ENCODE measurements around the gene CAMK2G. TPM values are rescaled to one million over a fixed set of nuclear protein-coding genes. Genes with fewer than 3 reads are reported as not detected.
A peak's percentile ranks its signal among the peaks of the same experiment; 100 is the strongest.

The CAMK2G gene
- total RNA-seq, 4 donors from 2014 or later, result 34.7 to 159 (median 110) TPM

- H3K9me3 ChIP-seq, result no peaks in the 10 kb centered on the region
- peaks cover 0 to 67% (median 0%) of the 10 kb centered on the region in 3 donors for H3K36me3 ChIP-seq
- DNase-seq, result no peak
- TF ChIP-seq, protein P1, sequence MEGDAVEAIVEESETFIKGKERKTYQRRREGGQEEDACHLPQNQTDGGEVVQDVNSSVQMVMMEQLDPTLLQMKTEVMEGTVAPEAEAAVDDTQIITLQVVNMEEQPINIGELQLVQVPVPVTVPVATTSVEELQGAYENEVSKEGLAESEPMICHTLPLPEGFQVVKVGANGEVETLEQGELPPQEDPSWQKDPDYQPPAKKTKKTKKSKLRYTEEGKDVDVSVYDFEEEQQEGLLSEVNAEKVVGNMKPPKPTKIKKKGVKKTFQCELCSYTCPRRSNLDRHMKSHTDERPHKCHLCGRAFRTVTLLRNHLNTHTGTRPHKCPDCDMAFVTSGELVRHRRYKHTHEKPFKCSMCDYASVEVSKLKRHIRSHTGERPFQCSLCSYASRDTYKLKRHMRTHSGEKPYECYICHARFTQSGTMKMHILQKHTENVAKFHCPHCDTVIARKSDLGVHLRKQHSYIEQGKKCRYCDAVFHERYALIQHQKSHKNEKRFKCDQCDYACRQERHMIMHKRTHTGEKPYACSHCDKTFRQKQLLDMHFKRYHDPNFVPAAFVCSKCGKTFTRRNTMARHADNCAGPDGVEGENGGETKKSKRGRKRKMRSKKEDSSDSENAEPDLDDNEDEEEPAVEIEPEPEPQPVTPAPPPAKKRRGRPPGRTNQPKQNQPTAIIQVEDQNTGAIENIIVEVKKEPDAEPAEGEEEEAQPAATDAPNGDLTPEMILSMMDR (IDR thresholded peaks at IDR 0.05), result no peak
- TF ChIP-seq POLR2A (IDR thresholded peaks at IDR 0.05), result no peak
- H3K4me3 ChIP-seq, result no peak overlapping the region
- H3K4me1 ChIP-seq, result peaks cover 0 to 70% (median 23%) of the 10 kb centered on the region in 4 donors
- H3K27me3 ChIP-seq, result no peaks in the 10 kb centered on the region
- no peak overlapping the region for H3K27ac ChIP-seq
Observed at GRCh38 chr10:73863039-73863817, 11.1 kb downstream of the CAMK2G start.

DNA sequence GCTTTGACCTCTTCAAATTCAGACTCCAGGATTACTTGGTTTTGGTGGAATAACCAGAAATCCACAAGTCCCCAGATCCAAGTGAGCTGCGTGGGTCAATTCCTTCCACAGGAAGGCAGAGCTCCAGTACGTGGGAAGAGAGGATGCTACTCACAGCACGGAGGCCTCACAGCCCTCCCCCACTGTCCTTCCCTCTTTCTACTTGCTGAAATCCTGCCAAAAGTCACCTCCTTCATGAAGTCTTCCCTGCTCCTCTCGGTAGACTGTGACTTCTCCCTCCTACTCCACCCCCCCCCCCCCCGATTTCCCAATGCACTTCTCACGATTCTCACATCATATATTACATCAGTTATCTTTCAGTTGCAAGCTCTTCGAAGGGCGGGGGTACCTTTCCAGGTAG lies 12.3 kb downstream of the CAMK2G start:
- Histone ChIP-seq H3K27me3 (no peaks in the 10 kb centered on the region), H3K4me3 (no peak overlapping the region), H3K9me3 (no peaks in the 10 kb centered on the region), H3K4me1 (peaks cover 0 to 71% (median 22%) of the 10 kb centered on the region in 4 donors), H3K27ac (no peak overlapping the region), H3K36me3 (peaks cover 0 to 57% (median 0%) of the 10 kb centered on the region in 3 donors)
- no peak for TF ChIP-seq POLR2A (IDR thresholded peaks at IDR 0.05)
- TF ChIP-seq, protein P1 (IDR thresholded peaks at IDR 0.05), result no peak
- DNase-seq, result no peak

DNA sequence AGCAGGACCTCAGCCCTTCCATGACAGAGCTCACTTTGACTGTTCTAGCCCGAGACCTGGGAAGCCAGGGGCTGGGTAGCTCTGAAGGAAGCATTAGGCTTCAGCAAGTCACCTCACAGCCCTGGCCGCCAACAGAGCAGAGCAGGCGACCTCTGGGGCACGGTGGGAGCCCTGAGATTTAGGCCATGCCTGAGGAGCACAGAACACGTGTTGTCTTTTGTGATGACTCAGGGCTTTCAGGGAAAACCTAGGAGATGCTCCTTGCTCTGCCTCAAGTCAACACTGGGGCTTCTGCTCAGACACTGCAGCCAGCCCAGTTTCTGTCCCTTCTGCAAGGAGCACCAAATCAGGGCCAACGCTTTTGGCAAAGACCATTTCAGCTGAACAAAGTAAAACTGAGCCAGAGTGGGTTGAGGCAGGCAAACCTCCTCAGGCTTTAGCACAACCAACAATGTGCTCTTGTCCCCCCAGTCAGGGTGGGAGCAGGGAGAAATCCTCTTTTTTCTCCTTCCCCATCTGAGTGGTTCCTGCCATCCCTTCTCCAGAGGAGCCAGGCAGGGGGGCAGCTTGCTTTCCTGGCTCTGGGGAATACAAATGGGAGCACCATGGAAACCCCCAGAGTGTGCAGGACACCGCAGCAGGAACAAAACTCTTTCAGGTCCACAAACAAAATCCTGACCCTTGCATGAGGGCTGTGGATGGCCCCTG lies 14.4 kb downstream of the CAMK2G start:
- TF ChIP-seq, protein P1 (IDR thresholded peaks at IDR 0.05), result no peak
- no peak for TF ChIP-seq POLR2A (IDR thresholded peaks at IDR 0.05)
- no peaks in the 10 kb centered on the region for H3K27me3 ChIP-seq
- H3K9me3 ChIP-seq, result no peaks in the 10 kb centered on the region
- H3K4me1 ChIP-seq, result peaks cover 0 to 68% (median 4%) of the 10 kb centered on the region in 4 donors
- peak overlapping the region in 2 of 4 donors; percentile 38 to 43 for H3K27ac ChIP-seq
- H3K4me3 ChIP-seq, result no peak overlapping the region
- no peak for DNase-seq
- peaks cover 0 to 60% (median 0%) of the 10 kb centered on the region in 3 donors for H3K36me3 ChIP-seq

- TF ChIP-seq, protein P1 (IDR thresholded peaks at IDR 0.05), result no peak
- TF ChIP-seq POLR2A (IDR thresholded peaks at IDR 0.05), result no peak
- Histone ChIP-seq H3K4me3 (no peak overlapping the region), H3K9me3 (no peaks in the 10 kb centered on the region), H3K4me1 (peaks cover 0 to 68% (median 2%) of the 10 kb centered on the region in 4 donors), H3K27ac (peak overlapping the region in 2 of 4 donors; percentile 38 to 43), H3K27me3 (no peaks in the 10 kb centered on the region), H3K36me3 (peaks cover 0 to 55% (median 0%) of the 10 kb centered on the region in 3 donors)
- peak in 2 of 3 donors; percentile 50 to 80 for DNase-seq
Observed at GRCh38 chr10:73859428-73859783, 14.9 kb downstream of the CAMK2G start.

GRCh38 chr10:73858750-73859427 lies 15.5 kb downstream of the CAMK2G start:
- Histone ChIP-seq H3K9me3 (no peaks in the 10 kb centered on the region), H3K27me3 (no peaks in the 10 kb centered on the region), H3K4me1 (peaks cover 0 to 68% (median 2%) of the 10 kb centered on the region in 4 donors), H3K27ac (peak overlapping the region in 3 of 4 donors; percentile 36 to 41 (median 38)), H3K4me3 (no peak overlapping the region), H3K36me3 (peaks cover 0 to 51% (median 0%) of the 10 kb centered on the region in 3 donors)
- no peak for DNase-seq
- TF ChIP-seq, protein P1 (IDR thresholded peaks at IDR 0.05), result no peak

All from Peyer's patch (tissue), 4 donors.